Prostate gland (tissue), 2 donors: ENCODE measurements around the gene HSD17B8.

Experiments used
- POLR2A ChIP-seq: fragments of 450-650 bp; IDR thresholded peaks from one replicate; pipeline ENCODE4 v1.6.1; 2016; ENCODE audit warnings: antibody characterized with exemption, mild to moderate bottlenecking
- POLR2AphosphoS5 ChIP-seq: sonication (generic); formaldehyde crosslinking; IDR thresholded peaks from one replicate; pipeline ENCODE4 v1.6.1; 2017; ENCODE audit warnings: antibody characterized with exemption
- TF ChIP-seq, protein P1 (sequence below), 4 experiments: fragments of 200-600 bp in 2 of 4; fragments of 450-650 bp in 2 of 4; sonication (generic) in 2 of 4; IDR thresholded peaks; 1 replicate in 3 of 4; 2 replicates in 1 of 4; pipeline ENCODE4 v1.5.1; 2016 to 2019; ENCODE audit warnings: antibody characterized with exemption in 4 of 4, mild to moderate bottlenecking in 2 of 4, moderate library complexity in 2 of 4

DNA sequence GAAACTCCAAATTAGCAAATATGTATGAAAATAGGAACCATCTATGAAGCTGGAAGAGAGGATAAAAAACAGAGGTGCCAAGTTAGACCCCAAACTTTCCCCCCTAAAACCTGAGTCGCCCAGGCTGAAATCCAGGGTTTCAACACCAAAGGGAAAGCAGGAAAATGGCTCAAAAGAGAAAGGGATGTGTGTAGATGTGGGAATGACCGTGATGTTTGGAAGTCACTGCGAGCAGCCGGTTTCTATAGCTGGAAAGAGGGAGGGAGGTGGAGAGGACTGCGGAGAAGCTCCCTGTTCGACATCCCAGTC, 8.4 kb downstream of the HSD17B8 start:
- TF ChIP-seq, protein P1, sequence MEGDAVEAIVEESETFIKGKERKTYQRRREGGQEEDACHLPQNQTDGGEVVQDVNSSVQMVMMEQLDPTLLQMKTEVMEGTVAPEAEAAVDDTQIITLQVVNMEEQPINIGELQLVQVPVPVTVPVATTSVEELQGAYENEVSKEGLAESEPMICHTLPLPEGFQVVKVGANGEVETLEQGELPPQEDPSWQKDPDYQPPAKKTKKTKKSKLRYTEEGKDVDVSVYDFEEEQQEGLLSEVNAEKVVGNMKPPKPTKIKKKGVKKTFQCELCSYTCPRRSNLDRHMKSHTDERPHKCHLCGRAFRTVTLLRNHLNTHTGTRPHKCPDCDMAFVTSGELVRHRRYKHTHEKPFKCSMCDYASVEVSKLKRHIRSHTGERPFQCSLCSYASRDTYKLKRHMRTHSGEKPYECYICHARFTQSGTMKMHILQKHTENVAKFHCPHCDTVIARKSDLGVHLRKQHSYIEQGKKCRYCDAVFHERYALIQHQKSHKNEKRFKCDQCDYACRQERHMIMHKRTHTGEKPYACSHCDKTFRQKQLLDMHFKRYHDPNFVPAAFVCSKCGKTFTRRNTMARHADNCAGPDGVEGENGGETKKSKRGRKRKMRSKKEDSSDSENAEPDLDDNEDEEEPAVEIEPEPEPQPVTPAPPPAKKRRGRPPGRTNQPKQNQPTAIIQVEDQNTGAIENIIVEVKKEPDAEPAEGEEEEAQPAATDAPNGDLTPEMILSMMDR (IDR thresholded peaks at IDR 0.05): no peak
- TF ChIP-seq POLR2AphosphoS5: no peak
- TF ChIP-seq POLR2A: no peak
